Gastrocnemius medialis (tissue), 4 donors: Measurements from ENCODE around the gene CEP350. TPM values are rescaled to one million over a fixed set of nuclear protein-coding genes. Genes with fewer than 3 reads are reported as not detected.

Experiments used
- ATAC-seq, 2 donors: fragments of 150-250 bp; one replicate each; pipeline ENCODE4 v1.9.1; 2016
- DNase-seq, 2 donors: peaks; one replicate each; pipeline ENCODE4 v3.0.0-alpha.2; 2019
- H3K27ac ChIP-seq, 4 donors: fragments of 200-600 bp; sonication (generic); 1 replicate in 1 of 4; 2 replicates in 3 of 4; pipeline ENCODE4 v1.5.1; 2016 to 2018; ENCODE audit warnings: mild to moderate bottlenecking in 2 of 4, moderate library complexity in 1 of 4
- H3K27me3 ChIP-seq, 3 donors: fragments of 200-600 bp; sonication (generic) in 2 of 3; 1 replicate in 1 of 3; 2 replicates in 2 of 3; pipeline versions ENCODE4 v1.5.1 to v1.6.0; 2016 to 2019; ENCODE audit warnings: mild to moderate bottlenecking in 1 of 3, moderate library complexity in 1 of 3
- H3K36me3 ChIP-seq, 2 donors: fragments of 200-600 bp; sonication (generic) in 1 of 2; one replicate each; pipeline ENCODE4 v1.5.1; 2017 to 2018
- H3K4me1 ChIP-seq, 2 donors: fragments of 200-600 bp; sonication (generic) in 1 of 2; one replicate each; pipeline ENCODE4 v1.5.1; 2016 to 2017; ENCODE audit warnings: mild to moderate bottlenecking in 2 of 2
- H3K4me3 ChIP-seq, 4 donors: fragments of 200-600 bp; sonication (generic) in 3 of 4; 1 replicate in 1 of 4; 2 replicates in 3 of 4; pipeline ENCODE4 v1.5.1; 2016 to 2019; ENCODE audit warnings: mild to moderate bottlenecking in 2 of 4
- H3K9me3 ChIP-seq, 3 donors: fragments of 200-600 bp; sonication (generic) in 2 of 3; 1 replicate in 1 of 3; 2 replicates in 2 of 3; pipeline ENCODE4 v1.5.1; 2016 to 2019
- CTCF ChIP-seq, 5 experiments: fragments of 450-650 bp in 3 of 5; fragments of 200-600 bp in 2 of 5; sonication (generic) in 2 of 5; IDR thresholded peaks in 4 of 5; conservative IDR thresholded peaks in 1 of 5; 1 replicate in 4 of 5; 2 replicates in 1 of 5; pipeline ENCODE4 v1.5.1; 2016 to 2019; ENCODE audit warnings: antibody characterized with exemption in 5 of 5, mild to moderate bottlenecking in 3 of 5, moderate library complexity in 3 of 5
- POLR2A ChIP-seq, 2 donors: fragments of 450-650 bp; IDR thresholded peaks; one replicate each; pipeline ENCODE4 v1.6.1; 2017; ENCODE audit warnings: antibody characterized with exemption in 2 of 2, mild to moderate bottlenecking in 2 of 2, moderate library complexity in 2 of 2
- in situ Hi-C, 4 donors: fragments of 200-750 bp; cut with MboI; loops; one replicate each; pipeline versions ENCODE4 v1.15.0 to v1.8.0; 2017; ENCODE audit warnings: low sequenced_read_pairs in 4 of 4
- intact Hi-C: fragments of 100-400 bp; cut with DNase I; formaldehyde crosslinking; loops from one replicate; pipeline ENCODE4 v1.15.1; 2023; ENCODE audit warnings: low total_unique reads
- total RNA-seq, 4 donors: library from RNA; depleted of rRNA; stranded (reverse); fragments of >200 nt; gene quantifications; one replicate each; pipeline versions ENCODE4 v1.1.0 to v1.2.3, GENCODE V29; 2016

CEP350 gene
- total RNA-seq, 4 donors from 2014 or later = 83.7 to 197 (median 157) TPM

DNA sequence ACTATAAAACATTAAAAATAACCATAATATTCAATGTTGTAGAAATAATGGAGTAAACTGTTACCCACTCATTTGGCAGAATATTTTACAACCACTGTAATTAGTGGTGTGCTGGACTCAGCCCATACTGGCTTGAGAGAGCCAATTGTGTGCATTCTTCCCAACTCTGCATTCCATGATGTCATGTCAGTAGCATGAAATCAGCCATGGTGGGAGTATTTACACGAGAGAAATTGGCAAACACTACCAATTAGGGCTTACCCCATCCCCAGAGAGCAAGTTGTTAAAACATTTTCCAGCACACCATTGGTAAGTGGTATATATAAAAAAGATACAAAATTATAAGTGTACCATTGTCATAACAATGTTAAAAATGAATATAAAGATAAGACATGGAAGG is 180.9 kb downstream of the CEP350 start:
- intact Hi-C loops = no loop called here
- in situ Hi-C loops = no loop called here

GRCh38 chr1:180136331-180136967 is 181.8 kb downstream of the CEP350 start:
- intact Hi-C loops = no loop called here
- Histone ChIP-seq H3K4me1 (no peaks in the 10 kb centered on the region), H3K4me3 (no peak overlapping the region), H3K36me3 (no peaks in the 10 kb centered on the region), H3K9me3 (no peaks in the 10 kb centered on the region), H3K27me3 (no peaks in the 10 kb centered on the region), H3K27ac (no peak overlapping the region)
- TF ChIP-seq POLR2A (IDR thresholded peaks at IDR 0.05) (no peak), CTCF (IDR thresholded peaks at IDR 0.05 in 4 of 5, conservative IDR thresholded peaks at IDR 0.05 in 1 of 5) (no peak)
- in situ Hi-C loops = no loop called here
- ATAC-seq (no peak), DNase-seq (no peak)

More for the DNA sequence above, 180.9 kb downstream of the CEP350 start:
- Histone ChIP-seq H3K9me3 (no peaks in the 10 kb centered on the region), H3K4me3 (no peak overlapping the region), H3K27ac (no peak overlapping the region), H3K36me3 (no peaks in the 10 kb centered on the region), H3K4me1 (no peaks in the 10 kb centered on the region), H3K27me3 (no peaks in the 10 kb centered on the region)
- no peak for ATAC-seq
- no peak for TF ChIP-seq POLR2A (IDR thresholded peaks at IDR 0.05)
- no peak for TF ChIP-seq CTCF (IDR thresholded peaks at IDR 0.05 in 4 of 5, conservative IDR thresholded peaks at IDR 0.05 in 1 of 5)
- DNase-seq = no peak

DNA sequence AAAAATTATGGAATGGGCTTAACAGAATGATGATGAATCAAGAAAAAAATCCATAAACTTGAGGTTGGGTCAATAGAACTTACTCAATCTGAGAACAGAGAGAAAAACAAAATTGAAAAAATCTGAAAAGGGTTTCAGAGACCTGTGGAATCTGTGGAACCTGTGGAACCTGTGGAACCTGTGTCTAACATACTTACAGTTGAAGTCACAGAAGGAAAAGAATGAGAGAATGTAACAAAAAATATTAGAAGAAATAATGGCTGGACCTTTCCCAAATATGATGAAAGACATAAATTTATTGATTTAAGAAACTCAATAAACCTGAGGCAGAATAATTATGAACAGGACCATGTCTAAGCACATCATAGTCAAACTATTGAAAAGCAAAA is 182.4 kb downstream of the CEP350 start:
- Histone ChIP-seq H3K27me3 (no peaks in the 10 kb centered on the region), H3K27ac (no peak overlapping the region), H3K36me3 (no peaks in the 10 kb centered on the region), H3K4me3 (no peak overlapping the region), H3K4me1 (no peaks in the 10 kb centered on the region), H3K9me3 (no peaks in the 10 kb centered on the region)
- DNase-seq = no peak
- intact Hi-C loops (no loop called here), in situ Hi-C loops (no loop called here)
- TF ChIP-seq POLR2A (IDR thresholded peaks at IDR 0.05) (no peak), CTCF (IDR thresholded peaks at IDR 0.05 in 4 of 5, conservative IDR thresholded peaks at IDR 0.05 in 1 of 5) (no peak)
- no peak for ATAC-seq

DNA sequence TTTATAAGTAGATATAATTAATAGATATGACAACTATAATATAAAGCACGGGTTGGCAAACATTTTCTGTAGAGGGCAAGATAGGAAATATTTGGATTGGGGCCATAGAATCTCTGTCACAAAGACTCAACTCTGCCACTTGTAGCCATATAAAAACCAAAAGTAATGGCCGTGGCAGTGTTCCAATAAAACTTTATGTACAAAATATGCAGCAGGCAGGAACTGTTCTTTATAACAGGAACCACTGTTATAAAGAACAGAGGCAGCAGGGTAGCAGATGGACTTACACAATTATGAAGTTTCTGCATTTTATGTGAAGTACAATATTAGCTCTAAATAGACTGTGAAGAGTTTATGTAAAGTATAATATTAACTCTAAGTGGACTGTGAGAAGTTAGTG is 183.2 kb downstream of the CEP350 start:
- no peak for ATAC-seq
- Histone ChIP-seq H3K4me1 (no peaks in the 10 kb centered on the region), H3K27me3 (no peaks in the 10 kb centered on the region), H3K4me3 (no peak overlapping the region), H3K9me3 (no peaks in the 10 kb centered on the region), H3K27ac (no peak overlapping the region), H3K36me3 (no peaks in the 10 kb centered on the region)
- DNase-seq = no peak
- intact Hi-C loops (no loop called here), in situ Hi-C loops (no loop called here)
- TF ChIP-seq CTCF (IDR thresholded peaks at IDR 0.05 in 4 of 5, conservative IDR thresholded peaks at IDR 0.05 in 1 of 5) = no peak
- no peak for TF ChIP-seq POLR2A (IDR thresholded peaks at IDR 0.05)

DNA sequence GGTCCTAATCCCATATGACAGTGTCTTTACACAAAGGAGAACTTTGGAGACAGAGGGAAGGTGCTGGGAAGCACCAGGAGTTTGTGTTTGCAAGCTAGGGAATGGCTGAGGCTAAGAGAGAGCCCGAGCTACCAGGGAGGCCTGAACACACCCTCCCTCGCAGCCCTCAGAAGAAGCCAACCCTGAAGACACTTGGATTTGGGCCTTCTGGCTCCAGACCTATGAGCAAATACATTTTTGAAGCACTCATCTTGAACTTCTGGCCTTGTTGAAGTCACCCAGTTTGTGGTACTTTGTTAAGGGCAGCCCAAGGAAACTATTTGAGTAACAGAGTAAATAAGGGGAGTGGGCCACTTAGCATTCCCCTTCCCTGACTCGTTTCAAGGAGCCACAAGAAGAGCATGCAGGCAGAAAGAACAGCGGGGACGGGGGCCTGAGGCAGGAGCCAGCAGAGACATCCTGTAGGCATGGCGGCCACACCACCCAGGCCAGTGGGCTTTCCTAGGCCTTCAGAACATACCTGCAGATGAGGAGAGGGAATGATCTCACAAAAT is 186.8 kb downstream of the CEP350 start:
- DNase-seq (no peak), ATAC-seq (no peak)
- H3K27me3 ChIP-seq = no peaks in the 10 kb centered on the region
- no peak for TF ChIP-seq POLR2A (IDR thresholded peaks at IDR 0.05)
- TF ChIP-seq CTCF (IDR thresholded peaks at IDR 0.05 in 4 of 5, conservative IDR thresholded peaks at IDR 0.05 in 1 of 5) = no peak
- intact Hi-C loops = no loop called here
- in situ Hi-C loops = no loop called here
- H3K36me3 ChIP-seq = no peaks in the 10 kb centered on the region
- no peaks in the 10 kb centered on the region for H3K9me3 ChIP-seq
- H3K4me3 ChIP-seq = no peak overlapping the region
- H3K27ac ChIP-seq = no peak overlapping the region
- no peaks in the 10 kb centered on the region for H3K4me1 ChIP-seq
